HG03175 (cell line): Measurements from ENCODE around the gene SLC35F3.

ENCODE experiments used
- ATAC-seq: cut with Tn5 transposase; IDR thresholded peaks from one replicate; pipeline ENCODE4 v1.9.1; 2021; ENCODE audit warnings: mild to moderate bottlenecking, moderate library complexity; ENCODE audit not compliant: unreplicated experiment

Gene SLC35F3

DNA sequence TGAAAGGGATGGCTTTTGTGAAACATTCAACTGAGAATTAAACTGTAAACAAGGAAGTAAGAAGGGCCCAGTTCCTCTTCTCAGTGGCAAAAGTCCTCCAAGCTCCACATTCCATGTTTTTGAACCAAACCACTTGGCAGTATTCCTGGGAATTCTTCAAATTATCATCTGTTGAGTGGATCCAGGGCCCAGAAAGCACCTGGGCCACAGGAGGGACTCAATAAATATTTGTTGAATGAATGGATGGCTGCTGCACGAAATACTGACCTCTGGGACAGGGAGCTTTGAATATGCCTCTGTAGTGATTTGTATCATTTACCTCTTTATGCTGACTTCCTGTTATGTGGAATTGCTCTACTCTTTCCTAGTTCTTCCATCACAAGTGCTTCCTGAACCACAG lies 4.7 kb downstream of the SLC35F3 start:
- ATAC-seq, result no peak

DNA sequence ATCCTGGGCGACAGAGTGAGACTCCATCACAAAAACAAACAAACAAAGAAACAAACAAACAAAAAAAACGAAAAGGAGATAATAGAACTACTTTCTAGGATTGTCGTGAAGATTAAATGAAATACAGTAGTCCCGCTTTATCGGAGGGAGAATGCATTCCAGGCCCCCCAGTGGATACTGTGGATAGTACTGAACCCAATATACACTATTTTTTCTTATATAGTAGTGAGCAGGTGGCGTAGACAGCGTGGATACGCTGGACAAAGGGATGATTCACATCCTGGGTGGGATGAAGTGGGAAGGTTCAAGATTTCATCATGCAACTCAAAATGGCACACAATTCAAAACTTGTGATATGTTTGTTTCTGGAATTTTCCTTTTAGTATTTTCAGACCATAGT lies 8.0 kb downstream of the SLC35F3 start:
- ATAC-seq, result no peak

DNA sequence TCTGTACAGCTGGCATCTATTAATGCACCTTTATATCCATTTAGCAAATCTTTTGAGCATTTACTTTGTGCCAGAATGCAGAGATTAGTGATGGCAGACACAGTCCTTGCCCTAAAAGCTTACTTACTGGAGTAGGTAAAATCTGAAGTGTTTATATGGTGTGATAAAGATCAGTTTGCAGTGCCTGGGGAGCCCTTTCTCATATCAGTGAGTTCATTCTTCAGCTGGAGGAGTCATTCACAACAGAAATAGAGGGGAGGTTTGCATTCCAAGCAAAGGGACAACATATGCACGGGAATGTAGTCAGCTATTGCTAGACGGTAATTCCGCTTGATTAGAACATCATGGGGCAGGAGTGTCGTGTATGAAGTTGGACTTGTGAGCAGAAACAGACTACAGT lies 8.4 kb downstream of the SLC35F3 start:
- no peak for ATAC-seq

DNA sequence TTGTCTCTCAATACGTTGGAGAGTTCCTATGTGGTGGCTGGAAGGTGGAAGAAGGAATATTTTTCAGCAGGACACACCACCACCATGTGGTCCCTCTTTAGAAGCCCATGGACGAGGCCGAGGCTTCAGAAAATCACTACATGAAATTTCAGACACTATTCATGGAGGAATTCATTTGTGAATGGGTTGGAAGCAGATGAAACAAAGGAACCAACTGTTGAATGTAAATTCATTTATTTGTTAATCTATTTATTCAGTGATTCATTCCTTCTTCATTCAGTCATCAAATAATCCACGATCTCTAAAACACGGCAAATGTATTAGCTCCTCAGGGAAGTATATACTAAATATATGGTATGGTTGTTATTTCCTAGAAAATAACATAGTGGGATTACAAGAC lies 12.2 kb downstream of the SLC35F3 start:
- no peak for ATAC-seq

DNA sequence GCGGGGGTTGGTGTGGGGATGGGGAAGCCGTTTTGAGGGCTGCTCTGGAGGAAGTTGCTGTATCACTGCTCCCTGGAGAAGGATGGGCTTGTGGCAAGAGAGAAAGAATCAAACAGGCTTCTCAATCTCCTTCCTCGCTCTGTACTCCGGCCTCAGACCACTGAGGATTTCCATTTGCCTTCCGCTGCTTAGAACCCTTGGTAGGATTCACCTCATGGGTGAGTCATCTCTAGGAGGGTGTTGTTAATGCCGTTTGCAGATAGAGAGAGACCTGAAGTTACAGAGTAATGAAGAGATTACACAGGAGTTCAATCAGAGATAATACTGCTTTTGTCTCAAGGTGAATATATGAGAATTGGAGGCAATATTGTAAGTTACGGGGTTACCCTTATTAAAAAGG lies 15.3 kb downstream of the SLC35F3 start:
- ATAC-seq, result no peak

DNA sequence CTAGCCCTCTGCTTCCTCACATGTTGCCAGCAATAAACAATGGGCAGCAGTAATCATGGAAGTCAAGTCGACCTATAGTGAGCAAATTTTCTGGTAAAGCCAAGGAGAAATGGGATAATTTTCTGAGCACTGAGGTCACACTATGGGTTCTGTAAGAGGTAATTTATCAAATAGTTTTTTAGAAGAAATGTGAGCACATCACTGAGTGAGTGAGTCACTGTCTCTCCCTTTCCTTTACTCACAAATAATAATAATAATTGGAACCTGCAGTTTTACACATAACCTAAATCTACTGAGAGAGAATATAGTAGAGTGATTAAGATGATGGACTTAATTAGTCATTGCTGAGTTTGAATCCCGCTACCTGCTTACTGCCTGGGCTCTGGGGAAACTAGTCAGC lies 23.6 kb downstream of the SLC35F3 start:
- no peak for ATAC-seq

DNA sequence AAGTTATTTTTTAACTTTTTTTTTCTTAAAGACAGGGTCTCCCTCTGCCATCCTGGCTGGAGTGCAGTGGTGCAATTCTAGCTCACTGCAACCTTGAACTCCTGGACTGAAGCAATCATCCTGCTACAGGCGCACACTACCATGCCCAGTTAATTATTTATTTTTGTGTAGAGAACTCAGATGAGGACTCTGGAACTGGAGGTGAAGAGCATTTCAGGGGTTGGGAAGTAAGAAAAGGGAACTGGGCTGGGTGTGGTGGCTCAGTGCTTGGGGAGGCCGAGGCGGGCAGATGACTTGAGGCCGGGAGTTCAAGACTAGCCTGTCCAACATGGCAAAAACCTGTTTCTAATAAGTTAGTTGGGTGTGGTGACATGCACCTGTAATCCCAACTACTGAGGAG lies 28.9 kb downstream of the SLC35F3 start:
- ATAC-seq, result no peak

DNA sequence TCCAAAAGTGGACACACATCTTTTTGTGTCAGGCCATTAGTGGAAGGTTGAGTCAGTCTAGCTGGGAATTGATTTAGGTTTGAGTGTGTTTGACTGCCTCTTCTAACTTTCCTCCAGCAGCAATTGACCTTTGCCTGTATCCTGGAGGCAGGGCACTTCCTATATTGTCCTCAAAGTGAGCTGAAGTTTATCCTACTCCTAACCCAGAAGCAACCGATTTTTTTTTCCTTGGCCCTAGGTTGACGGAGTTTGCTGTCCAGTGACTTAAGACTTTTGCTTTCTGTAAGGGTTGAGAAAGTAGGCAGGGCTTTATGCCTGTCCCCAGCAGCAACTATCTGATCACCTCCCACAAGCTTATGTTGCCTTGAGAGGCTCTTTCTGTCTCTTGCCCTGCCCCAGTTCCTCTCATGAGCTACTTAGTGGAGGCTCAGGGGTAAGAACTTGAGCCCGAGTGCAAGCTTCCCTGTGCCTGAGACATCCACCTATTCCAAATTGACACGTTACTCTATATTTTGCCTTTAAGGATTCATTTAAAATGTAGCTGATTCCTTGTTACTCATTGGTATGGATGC lies 30.9 kb downstream of the SLC35F3 start:
- ATAC-seq, result no peak

DNA sequence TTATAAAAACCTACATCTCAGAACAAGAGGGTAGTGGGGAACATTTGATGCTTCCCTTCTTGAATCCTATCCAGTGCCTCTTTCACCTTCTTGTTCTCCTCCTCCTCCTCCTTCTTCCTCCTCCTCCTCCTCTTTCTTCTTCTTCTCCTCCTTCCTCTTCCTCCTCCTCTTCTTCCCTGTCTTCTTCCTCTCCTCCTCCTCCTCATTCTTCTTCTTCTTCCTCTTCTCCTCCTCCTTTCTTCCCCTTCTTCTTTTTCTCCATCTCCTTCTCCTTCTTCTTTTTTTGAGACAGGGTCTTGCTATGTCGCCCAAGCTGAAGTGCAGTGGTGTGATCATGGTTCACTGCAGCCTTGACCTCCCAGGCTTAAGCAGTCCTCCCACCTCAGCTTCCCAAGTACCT lies 31.9 kb downstream of the SLC35F3 start:
- no peak for ATAC-seq

DNA sequence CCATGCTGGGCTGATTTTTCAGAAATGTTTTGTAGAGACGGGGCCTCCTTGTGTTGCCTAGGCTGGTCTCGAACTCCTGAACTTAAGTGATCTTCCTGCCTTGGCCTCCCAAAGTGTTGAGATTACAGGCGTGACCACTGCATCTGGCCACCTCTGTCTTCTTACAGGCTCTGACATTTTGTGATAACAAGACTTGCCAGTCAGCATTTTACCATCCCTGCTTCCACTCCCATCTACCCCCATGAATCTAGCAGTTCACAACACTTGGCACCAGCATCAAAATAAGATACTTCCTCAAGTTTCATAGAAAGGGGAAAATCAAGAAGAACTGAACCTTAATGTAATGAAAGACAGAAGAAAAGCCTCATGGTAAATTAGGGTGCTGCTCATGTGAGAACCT lies 32.4 kb downstream of the SLC35F3 start:
- no peak for ATAC-seq

DNA sequence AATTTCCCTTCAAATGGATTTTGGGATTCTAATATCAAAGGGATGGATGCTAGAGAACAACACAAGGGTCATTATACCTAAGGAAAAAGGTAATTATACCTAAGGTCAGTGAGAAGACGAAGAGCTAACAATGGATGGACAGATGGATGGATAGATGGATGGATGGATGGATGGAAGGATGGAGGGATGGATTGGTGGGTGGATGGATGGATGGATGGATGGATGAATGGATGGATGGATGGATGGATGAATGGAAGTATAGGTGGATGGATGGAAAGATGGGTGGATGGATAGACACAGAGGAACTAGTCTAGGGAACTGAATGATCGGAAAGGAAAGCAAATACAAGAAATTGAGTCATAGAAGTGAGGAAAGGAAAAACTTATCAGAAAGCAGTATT lies 34.0 kb downstream of the SLC35F3 start:
- ATAC-seq, result no peak

DNA sequence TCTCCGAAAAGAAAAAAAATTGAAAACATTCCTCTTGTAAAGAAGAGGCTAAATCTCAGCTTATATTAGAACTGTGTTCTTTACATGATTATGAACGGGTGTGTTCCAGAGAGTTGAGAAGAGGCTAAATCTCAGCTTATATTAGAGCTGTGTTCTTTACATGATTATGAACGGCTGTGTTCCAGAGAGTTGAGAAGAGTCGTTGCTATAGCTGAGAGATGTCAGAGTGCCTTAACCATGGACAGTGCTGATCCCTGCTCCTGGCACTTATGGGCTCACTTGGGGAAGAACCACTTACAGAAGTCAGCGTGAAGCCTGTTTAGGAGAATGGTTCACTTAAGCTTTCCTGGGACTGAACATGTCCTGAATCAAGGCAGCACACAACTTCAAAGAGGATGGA lies 35.0 kb downstream of the SLC35F3 start:
- ATAC-seq, result no peak

DNA sequence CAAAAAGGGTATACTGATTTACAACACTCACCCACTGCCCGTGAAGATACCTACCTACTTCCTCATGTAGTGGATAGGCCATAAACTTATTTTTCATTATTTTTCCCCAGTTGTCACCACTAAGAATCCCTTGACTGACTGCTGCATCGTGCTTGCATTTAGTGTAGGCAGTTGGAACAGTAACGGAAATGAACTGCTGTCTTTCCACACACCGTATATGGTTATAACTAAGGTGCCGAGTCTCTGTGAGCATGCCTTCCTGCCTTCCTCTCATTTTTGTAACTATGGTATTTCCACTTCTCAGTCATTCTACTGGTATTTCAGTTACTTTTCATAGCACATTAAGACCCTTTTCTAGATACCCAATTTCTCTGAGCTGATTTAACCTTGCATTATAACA lies 36.4 kb downstream of the SLC35F3 start:
- no peak for ATAC-seq

DNA sequence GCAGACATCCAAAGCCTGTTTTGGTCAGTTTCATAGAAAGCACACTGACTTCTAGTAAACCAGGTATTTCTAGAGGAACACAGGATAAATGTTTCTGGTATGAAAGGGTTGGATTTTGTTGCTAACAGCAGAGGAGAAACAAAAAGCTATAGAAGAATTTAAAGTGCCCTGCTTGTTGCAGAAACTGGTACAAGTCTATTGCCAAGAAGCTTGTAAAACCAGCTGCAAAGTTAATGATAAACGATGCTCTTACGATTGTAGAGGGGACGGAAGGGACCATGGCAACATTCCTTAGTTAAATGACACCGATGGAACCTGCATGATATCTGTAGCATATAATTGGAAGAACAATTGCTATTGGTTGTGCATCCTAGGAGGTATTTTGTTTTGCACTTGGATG lies 40.1 kb downstream of the SLC35F3 start:
- ATAC-seq, result no peak

DNA sequence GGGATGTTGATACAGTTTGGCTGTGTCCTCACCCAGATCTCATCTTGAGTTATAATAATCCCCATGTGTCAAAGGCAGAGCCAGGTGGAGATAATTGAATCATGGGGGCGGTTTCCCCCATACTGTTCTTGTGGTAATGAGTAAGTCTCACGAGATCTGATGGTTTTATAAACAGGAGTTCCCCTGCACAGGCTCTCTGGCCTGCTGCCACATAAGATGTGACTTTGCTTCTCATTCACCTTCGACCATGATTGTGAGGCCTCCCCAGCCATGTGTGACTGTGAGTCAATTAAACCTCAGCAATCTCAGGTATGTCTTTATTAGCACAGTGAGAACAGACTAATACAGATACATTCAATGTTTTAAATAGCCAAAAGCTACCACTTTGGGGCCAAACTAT lies 41.1 kb downstream of the SLC35F3 start:
- ATAC-seq, result no peak

DNA sequence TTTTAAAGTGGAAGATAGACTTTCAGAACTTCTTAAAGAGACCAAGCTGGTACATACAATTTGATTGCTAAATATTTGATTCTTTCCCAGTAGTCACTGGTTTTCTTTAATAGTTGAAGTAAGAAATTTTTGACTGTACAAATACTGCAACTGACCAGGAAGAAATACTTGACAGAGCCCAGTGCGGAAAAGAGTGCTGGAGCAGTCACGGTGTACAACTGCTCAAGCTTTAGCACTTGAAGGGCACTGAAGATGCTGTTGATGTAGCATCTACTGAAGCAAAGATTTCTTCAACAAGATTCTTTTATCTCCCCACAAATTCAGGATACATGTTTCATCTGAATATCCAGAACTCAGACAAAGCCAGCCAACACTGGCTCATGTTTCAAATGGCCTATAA lies 41.5 kb downstream of the SLC35F3 start:
- no peak for ATAC-seq

DNA sequence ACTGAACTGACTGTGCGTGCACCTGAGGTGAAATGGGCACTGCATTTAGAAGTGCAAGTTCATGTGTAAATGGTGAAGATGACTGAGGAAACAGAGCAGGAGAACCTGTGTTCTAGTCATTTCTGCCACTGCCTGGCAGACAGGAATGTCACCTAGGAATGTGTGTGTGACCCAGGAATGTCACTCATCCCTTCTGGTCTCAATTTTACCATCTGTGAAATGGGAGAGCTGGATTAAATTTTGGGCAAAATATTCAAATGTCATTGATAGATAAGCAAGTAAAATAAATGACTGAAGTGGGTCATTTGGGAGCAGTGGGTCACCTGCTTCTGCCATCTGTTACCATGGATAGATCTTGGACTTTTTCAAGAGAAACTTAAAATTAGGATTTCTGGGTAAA lies 42.2 kb downstream of the SLC35F3 start:
- no peak for ATAC-seq

DNA sequence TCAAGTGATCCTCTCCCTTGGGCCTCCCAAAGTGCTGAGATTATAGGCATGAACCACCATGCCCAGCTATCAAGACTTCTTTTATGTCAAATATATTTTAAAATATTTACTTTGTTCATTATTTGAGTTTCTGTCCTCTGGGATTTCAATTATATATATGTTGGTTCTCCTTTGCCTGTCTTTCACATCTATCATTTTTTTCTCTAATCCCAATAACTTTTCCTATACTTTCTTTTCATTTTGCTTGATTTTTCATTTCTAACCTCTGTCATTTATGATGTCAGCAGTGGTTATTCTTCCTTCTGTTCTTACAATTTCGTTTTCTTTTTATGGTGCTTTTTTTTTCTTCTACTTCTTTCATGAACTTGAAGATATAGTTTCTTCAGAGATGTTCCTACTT lies 47.3 kb downstream of the SLC35F3 start:
- ATAC-seq, result no peak

DNA sequence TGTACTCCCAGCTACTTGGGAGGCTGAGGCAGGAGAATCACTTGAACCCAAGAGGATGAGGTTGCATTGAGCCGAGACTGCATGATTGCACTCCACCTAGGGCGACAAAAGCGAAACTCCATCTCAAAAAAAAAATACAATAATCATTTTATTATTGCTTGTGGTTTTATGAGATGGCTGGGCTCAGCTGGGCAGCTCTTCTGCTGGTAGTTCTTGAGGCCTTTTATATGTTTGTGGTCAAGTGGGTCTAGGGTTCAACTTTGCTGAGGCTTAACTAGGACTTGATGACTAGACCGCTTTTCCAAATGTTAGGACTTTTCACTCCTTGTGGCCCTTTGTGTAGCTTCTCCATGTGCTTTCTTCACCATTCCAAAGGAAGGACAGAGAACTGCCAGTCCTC lies 53.2 kb downstream of the SLC35F3 start:
- no peak for ATAC-seq

DNA sequence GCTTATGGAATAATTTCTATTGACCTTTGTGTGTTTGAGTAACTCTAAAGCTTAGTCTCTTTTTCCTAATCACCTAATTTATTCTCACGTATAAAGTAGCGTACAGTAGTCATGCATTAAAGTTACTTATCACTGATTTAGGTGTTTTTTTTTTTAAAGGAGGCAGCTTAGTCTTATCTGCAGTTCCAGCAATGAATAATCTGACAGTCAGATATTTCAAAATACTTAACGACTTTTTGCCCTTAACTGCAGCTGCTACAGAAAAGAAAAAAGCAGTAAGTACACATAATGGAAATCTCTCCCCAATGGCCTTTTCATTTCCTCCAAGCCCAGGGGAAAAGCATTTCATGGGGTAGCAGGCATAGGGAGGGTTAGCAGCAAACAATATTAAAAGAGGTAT lies 54.6 kb downstream of the SLC35F3 start:
- ATAC-seq, result no peak

DNA sequence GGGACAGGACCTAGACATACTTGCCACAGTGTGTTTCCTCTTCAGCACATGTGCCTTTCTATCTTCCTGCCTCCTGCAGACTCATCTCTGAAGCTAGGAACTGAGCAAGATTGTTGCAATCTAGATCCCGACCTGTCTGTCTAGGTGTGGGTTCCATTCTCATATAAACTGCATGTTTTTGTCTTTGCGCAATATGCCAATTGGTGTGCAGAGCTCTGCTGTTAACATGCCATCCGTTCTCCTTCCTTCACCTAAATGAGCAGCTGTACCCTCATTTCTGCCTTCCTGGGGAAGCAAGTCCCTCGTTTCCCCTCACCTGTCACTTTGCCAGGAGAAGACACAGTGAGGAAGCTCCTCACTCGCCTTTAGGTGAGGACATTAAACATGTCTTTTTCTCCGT lies 55.5 kb downstream of the SLC35F3 start:
- no peak for ATAC-seq

DNA sequence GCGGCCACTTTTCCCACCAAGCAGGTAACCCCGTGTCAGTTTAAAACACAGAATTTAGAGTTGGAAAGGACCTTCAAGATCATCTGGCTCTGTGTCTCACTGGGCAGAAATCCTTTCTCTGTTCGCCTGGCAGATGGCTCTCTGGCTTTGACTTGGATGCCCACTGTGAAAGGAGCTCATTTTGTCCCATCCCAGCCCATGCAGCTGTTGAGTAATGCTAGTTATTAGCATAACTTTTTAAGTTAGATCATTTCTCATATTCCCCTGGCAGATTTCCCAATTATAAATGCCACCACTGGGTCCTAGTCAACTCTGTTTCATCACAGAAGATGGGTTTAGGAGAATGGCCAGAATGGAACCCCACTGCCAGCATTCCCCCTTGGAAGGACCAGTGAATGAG lies 55.9 kb downstream of the SLC35F3 start:
- ATAC-seq, result no peak

DNA sequence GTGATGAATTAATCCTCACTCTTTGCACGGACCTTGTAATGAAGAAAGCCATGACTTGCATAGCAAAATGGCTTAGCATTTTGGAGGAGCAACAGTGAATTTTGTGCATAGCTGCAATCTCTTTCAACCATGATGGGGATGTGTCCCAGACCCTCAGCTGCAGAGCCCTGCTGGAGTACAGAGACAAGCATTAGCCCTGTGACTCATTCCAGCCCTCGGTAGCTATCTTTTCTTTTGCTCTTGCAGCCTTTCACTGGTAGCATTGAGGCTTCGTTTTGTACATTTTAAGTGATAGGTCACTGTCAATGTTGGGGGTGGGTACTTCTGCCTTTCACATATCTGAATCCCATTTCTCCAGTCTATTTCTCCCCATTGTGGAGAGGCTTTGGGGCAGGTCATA lies 58.4 kb downstream of the SLC35F3 start:
- no peak for ATAC-seq

DNA sequence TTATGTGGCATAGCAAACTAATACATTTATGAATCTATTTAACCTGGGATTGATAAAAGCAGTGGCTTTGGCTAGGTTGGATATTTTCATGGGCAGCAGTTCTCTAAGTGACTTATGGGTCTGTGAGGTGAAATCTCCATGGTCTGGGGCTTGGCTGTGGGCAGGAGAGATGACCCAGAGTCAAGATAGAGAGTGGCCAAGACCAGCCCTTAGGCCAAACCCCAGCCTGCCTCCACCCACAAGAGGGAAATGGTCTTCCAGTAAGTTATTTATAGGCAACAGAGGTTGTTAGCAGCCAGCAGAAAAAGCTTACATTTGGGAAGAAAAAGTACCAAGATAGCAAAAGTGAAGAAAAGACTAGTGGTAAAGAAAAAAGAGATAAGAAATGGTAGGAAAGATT lies 61.4 kb downstream of the SLC35F3 start:
- no peak for ATAC-seq
